Psoas muscle (tissue), 8 donors: ENCODE results near the gene SGSM2. TPM values are rescaled to one million over a fixed set of nuclear protein-coding genes. Genes with fewer than 3 reads are reported as not detected.

Source experiments
- ATAC-seq, 4 donors: fragments of 200-7000 bp; cut with Tn5 transposase; one replicate each; pipeline ENCODE4 v1.9.1; 2020; ENCODE audit warnings: moderate library complexity in 3 of 4, mild to moderate bottlenecking in 2 of 4
- DNase-seq, 2 donors: peaks; one replicate each; pipeline ENCODE4 v3.0.0-alpha.2; 2020
- H3K27ac ChIP-seq: fragments of 200-600 bp; one replicate; pipeline ENCODE4 v1.8.0; 2022
- H3K27me3 ChIP-seq, 3 donors: fragments of 200-600 bp in 1 of 3; one replicate each; pipeline versions ENCODE4 v1.6.1 to v1.8.0; 2013 to 2022; ENCODE audit warnings: low read length in 2 of 3, mild to moderate bottlenecking in 2 of 3, moderate library complexity in 1 of 3; ENCODE audit not compliant: insufficient read depth in 3 of 3
- H3K36me3 ChIP-seq, 2 donors: fragments of 200-600 bp in 1 of 2; one replicate each; pipeline versions ENCODE4 v1.6.1 to v1.8.0; 2013 to 2022; ENCODE audit warnings: low read depth in 1 of 2, mild to moderate bottlenecking in 1 of 2, moderate library complexity in 1 of 2; ENCODE audit not compliant: insufficient read depth in 1 of 2
- H3K4me1 ChIP-seq: fragments of 200-600 bp; one replicate; pipeline ENCODE4 v1.8.0; 2022
- H3K4me3 ChIP-seq: fragments of 200-600 bp; one replicate; pipeline ENCODE4 v1.8.0; 2022; ENCODE audit warnings: mild to moderate bottlenecking
- H3K9me3 ChIP-seq: fragments of 200-600 bp; one replicate; pipeline ENCODE4 v1.8.0; 2022
- CTCF ChIP-seq: fragments of 200-600 bp; IDR thresholded peaks from one replicate; pipeline ENCODE4 v1.8.0; 2022; ENCODE audit warnings: antibody characterized with exemption
- WGBS, 3 donors: extraction: QIAGEN DNeasy Blood & Tissue Kit; methylation state at CpG; one replicate each; pipeline versions ENCODE4 v1.1.6 to v1.1.7; 2013; 5-methylcytosine and 5-hydroxymethylcytosine counted together
- intact Hi-C, 2 donors: fragments of 100-400 bp; cut with DNase I; formaldehyde crosslinking; loops; one replicate each; pipeline versions ENCODE4 v1.11.0 to v1.14.2; 2022
- polyA plus RNA-seq, 3 donors: library from polyadenylated mRNA; stranded (reverse); fragments of 200-250 nt; gene quantifications; one replicate each; pipeline ENCODE4 v1.2.3, GENCODE V29; 2013
- total RNA-seq, 4 donors: library from RNA; stranded (reverse); fragmentation: NEBNext Ultra II Directional in 2 of 4; extraction: Animal tissue kit (Norgen Biotek cat#: 25700) in 2 of 4; gene quantifications; one replicate each; pipeline versions ENCODE4 v1.2.1 to v1.2.4, GENCODE V29; 2021 to 2023
- donor health status: healthy with polysubstance abuse.
- donor health status: DM: no; HTN: no; CAD: no; lungs with moderate emphysema.
- donor health status: Bipolar disorder and iron deficiency.
- donor health status: healthy.
- donor health status: DM: yes; HTN: yes; CAD: no.
- donor health status: DM: no; HTN: no; CAD: no.
- donor health status: DM: no; HTN: no; CAD: no.
- donor health status: DM: yes; HTN: yes; CAD: no.

Gene SGSM2
- total and polyA plus RNA-seq, 7 donors: 9.6 to 25.6 (median 13.5) TPM

- intact Hi-C loops: loop anchor here (1.0 to 10.0 kb wide), 4 partner anchors 33 to 291 kb away; no protein-coding TSS in a partner anchor
- ATAC-seq (peak; percentile 75 to 85 (median 77)), DNase-seq (peak; percentile 90 to 93)
- 27 to 34% (median 28%) methylated on average over 19 of the region's 19 CpGs for WGBS, 3 donors
- Histone ChIP-seq H3K9me3 (no peaks in the 10 kb centered on the region), H3K4me1 (peaks cover 33% of the 10 kb centered on the region), H3K36me3 (peaks cover 0 to 30% of the 10 kb centered on the region in 2 donors), H3K27ac (peak overlapping the region; percentile 80), H3K4me3 (no peak overlapping the region), H3K27me3 (no peaks in the 10 kb centered on the region)
- peak; percentile 98 for TF ChIP-seq CTCF
These were observed 78.9 kb downstream of the SGSM2 start for GRCh38 chr17:2416010-2416734.

GRCh38 chr17:2418572-2418971 lies 81.3 kb downstream of the SGSM2 start:
- Histone ChIP-seq H3K27me3 (no peaks in the 10 kb centered on the region), H3K27ac (peak overlapping the region; percentile 80), H3K4me1 (peaks cover 25% of the 10 kb centered on the region), H3K9me3 (no peaks in the 10 kb centered on the region), H3K36me3 (peaks cover 0 to 30% of the 10 kb centered on the region in 2 donors), H3K4me3 (no peak overlapping the region)
- WGBS, 3 donors: 27 to 41% (median 29%) methylated on average over 7 of the region's 7 CpGs
- peak; percentile 31 to 67 for DNase-seq
- TF ChIP-seq CTCF: no peak
- ATAC-seq: peak; percentile 61 to 81 (median 78)
- intact Hi-C loops: loop anchor here in 1 of 2 donors (5.0 to 10.0 kb wide), 2 partner anchors 54 to 289 kb away; no protein-coding TSS in a partner anchor

GRCh38 chr17:2419486-2419885 lies 82.2 kb downstream of the SGSM2 start:
- ATAC-seq (peak in 1 of 4 donors; percentile 7), DNase-seq (no peak)
- peak overlapping the region; percentile 80 for H3K27ac ChIP-seq
- H3K4me1 ChIP-seq: peaks cover 25% of the 10 kb centered on the region
- intact Hi-C loops: loop anchor here in 1 of 2 donors (5.0 to 10.0 kb wide), 2 partner anchors 55 to 288 kb away; no protein-coding TSS in a partner anchor
- no peaks in the 10 kb centered on the region for H3K9me3 ChIP-seq
- no peak for TF ChIP-seq CTCF
- H3K27me3 ChIP-seq: no peaks in the 10 kb centered on the region
- 79 to 87% (median 80%) methylated on average over 6 of the region's 6 CpGs for WGBS, 3 donors
- H3K4me3 ChIP-seq: no peak overlapping the region
- H3K36me3 ChIP-seq: peaks cover 0 to 25% of the 10 kb centered on the region in 2 donors

GRCh38 chr17:2420176-2420575 lies 82.9 kb downstream of the SGSM2 start:
- ATAC-seq (no peak), DNase-seq (no peak)
- H3K9me3 ChIP-seq: no peaks in the 10 kb centered on the region
- WGBS, 3 donors: 57 to 69% (median 65%) methylated on average over 12 of the region's 12 CpGs
- no peak for TF ChIP-seq CTCF
- no peak overlapping the region for H3K4me3 ChIP-seq
- intact Hi-C loops: loop anchor here in 1 of 2 donors (10.0 kb wide), 1 partner anchor 585 kb away; no protein-coding TSS in a partner anchor
- peaks cover 25% of the 10 kb centered on the region for H3K4me1 ChIP-seq
- no peaks in the 10 kb centered on the region for H3K27me3 ChIP-seq
- no peak overlapping the region for H3K27ac ChIP-seq
- peaks cover 0 to 21% of the 10 kb centered on the region in 2 donors for H3K36me3 ChIP-seq
